Measurements from ENCODE around the gene IL4I1.

The IL4I1 gene

DNA sequence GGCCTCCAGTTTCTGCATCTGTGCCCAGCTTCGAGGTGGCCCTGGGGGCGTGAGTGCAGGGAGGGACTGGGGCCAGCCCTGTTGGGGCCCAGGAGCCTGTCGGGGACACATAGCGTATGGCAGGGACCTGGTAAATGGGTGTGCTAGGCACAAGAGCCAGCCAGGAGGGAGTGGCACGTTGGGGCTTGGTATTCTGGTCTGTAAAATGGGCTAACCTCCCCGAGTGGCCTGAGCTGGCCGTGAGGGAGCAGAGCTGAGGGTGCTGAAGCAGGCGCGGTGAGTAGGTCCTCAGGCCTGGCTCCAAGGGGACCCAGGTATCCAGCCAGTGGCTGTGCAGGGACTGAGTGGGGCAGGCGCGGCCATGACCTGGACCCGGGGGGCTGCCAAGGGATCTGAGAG lies 41.4 kb downstream of the IL4I1 start:
- no peak for DNase-seq
- no peak for TF ChIP-seq POLR2A (IDR thresholded peaks at IDR 0.05; ENCODE audit: low read length)
- TF ChIP-seq GATA1 (IDR thresholded peaks at IDR 0.05; ENCODE audit: low read depth, low read length), result no peak

- DNase-seq, result no peak
- TF ChIP-seq GATA1 (IDR thresholded peaks at IDR 0.05; ENCODE audit: low read depth, low read length) (no peak), POLR2A (IDR thresholded peaks at IDR 0.05; ENCODE audit: low read length) (no peak)
Measured at GRCh38 chr19:49854378-49855263, 42.1 kb downstream of the IL4I1 start.

DNA sequence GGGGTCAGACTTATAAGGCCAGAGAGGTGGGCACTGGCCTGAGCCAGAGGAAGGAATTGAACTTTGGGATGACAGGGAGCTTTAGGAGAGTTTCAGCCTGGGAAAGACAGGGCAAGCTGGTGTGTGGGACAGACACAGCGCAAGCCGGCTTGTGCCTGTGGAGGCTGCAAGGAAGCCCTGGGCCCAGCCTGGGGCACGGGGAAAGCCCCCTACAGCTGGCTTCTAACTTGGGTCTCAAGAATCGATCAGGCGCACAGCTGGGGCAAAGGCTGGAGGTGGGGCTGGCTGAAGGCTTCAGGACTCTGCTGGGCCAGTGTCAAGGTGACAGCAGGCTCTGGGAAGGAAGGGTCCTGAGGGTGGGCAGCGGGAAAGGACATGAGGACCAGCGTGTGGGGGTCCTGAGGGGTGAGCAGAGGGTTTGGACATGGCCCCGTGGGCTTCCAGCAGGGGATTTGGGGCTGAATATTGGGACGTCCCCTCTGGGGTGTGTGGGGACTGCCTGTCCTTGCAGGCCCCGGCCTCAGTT lies 42.8 kb downstream of the IL4I1 start:
- TF ChIP-seq POLR2A (IDR thresholded peaks at IDR 0.05; ENCODE audit: low read length), result no peak
- TF ChIP-seq GATA1 (IDR thresholded peaks at IDR 0.05; ENCODE audit: low read depth, low read length), result no peak
- DNase-seq, result no peak

DNA sequence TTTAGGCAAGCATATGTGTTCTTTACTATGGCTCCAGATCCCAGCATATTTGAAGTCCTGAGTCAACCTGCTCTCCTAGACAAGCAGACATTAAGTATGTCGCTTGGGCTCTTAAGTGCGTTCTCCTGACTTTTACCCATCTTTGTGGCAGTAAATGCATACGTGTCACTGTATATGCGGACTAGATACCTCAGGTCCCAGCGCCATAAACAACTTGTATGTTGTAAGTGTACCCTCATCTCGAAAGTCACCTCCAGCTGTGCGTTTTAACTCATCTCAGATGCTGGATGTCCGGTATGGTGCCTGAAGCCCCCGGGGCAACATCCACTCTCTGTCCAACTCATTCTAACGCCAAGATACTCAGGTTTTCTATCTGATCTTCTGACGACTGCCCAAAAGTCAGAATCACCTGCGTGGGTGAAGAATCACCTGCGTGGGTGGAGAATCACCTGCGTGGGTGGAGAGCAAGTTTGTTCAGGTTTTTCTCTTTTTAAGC lies 44.0 kb downstream of the IL4I1 start:
- TF ChIP-seq POLR2A (IDR thresholded peaks at IDR 0.05; ENCODE audit: low read length) (no peak), GATA1 (IDR thresholded peaks at IDR 0.05; ENCODE audit: low read depth, low read length) (no peak)
- DNase-seq, result no peak

- TF ChIP-seq GATA1 (IDR thresholded peaks at IDR 0.05; ENCODE audit: low read depth, low read length) (no peak), POLR2A (IDR thresholded peaks at IDR 0.05; ENCODE audit: low read length) (no peak)
- DNase-seq, result peak; percentile 57 to 69
Measured at GRCh38 chr19:49851456-49852259, 45.0 kb downstream of the IL4I1 start.

DNA sequence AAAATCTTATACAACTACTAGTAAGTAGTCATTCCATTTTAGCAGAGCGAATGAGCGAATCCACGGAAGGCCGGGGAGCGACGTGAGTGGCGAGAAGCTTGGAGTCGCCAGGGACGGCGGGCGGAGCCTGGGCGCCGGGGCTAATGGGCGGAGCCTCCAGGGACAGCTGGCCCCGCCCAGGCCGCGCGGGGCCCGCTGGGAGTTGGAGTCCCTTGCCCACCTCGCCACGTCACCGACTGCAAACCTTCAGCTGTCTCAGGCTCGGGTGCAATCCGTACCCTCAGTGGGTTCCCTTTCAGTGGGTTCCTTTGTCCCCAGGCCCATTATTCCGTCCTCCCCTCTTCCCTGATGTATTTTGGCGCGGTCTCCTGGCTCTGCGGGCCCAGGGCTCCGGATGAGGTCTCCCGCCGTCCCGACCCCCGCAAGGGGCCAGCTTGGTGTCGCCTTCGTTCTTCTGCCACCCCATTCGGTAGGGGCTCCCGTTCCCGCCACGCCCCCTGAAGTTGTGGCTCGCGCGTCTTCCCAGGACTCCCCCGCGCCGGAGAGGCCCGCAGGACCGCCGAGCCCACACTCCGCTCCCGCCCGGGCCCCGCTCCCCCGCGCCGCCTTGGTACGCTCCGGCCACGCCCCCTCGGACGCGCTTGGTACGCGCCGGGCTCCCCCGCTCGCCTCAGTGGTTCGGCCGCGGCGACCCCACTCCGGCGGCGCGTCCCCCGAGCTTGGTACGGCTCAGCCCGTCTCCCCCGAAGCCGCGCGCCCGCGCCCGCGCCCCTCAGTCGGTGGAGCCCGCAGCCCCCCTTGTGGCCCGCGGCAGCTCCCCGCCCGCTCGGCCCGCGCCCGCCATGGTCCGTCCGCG lies 46.0 kb downstream of the IL4I1 start, which contains the start of gene PTOV1:
Gene PTOV1 (plus strand): TSS at position 673 of the 856 bp plus-strand sequence.
- no peak for TF ChIP-seq GATA1 (IDR thresholded peaks at IDR 0.05; ENCODE audit: low read depth, low read length)
- TF ChIP-seq POLR2A (IDR thresholded peaks at IDR 0.05; ENCODE audit: low read length), result peak; percentile 88
- peak; percentile 94 to 96 for DNase-seq

- TF ChIP-seq POLR2A (IDR thresholded peaks at IDR 0.05; ENCODE audit: low read length) (no peak), GATA1 (IDR thresholded peaks at IDR 0.05; ENCODE audit: low read depth, low read length) (no peak)
- DNase-seq, result no peak
Measured at GRCh38 chr19:49850221-49850486, 46.5 kb downstream of the IL4I1 start.

DNA sequence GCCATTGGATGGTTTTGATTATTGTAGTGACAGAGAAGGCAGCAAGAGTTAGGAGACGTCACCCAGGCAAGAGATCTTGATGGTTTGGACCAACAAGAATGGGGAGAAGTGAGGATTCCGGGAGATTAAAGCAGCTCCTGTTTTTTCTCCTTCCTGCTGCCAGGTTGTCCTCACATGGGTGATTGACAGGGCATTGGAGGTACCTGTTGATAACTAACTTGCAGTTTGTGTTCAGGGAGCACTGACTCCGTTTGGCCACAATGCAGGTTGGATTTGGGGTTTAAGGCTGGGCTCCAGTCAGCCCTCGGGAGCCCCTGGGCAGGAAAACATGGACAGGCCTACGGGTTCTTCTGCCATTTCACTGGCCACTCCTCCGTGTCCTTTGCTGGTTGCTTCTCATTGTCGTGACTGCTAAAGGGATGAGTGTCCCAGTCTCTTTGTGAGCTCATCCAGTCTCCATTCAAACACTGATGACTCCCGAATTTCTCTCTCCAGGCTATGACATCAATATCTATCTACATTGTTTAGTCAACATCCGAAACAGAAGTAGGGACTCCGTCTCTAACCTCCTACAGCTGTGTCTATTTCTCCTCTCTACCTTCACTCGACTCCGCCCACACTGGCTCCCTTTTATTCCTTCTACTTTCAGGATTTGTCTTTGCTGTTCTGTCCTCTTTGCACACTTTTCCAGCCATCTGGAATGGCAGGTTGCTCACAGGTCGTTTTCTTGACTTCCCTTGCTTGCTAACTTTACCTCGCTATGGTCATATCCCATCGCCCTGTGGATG lies 47.1 kb downstream of the IL4I1 start:
- TF ChIP-seq GATA1 (IDR thresholded peaks at IDR 0.05; ENCODE audit: low read depth, low read length) (no peak), POLR2A (IDR thresholded peaks at IDR 0.05; ENCODE audit: low read length) (no peak)
- no peak for DNase-seq

GRCh38 chr19:49848938-49849337 lies 47.7 kb downstream of the IL4I1 start:
- TF ChIP-seq GATA1 (IDR thresholded peaks at IDR 0.05; ENCODE audit: low read depth, low read length) (no peak), POLR2A (IDR thresholded peaks at IDR 0.05; ENCODE audit: low read length) (no peak)
- DNase-seq, result no peak

GRCh38 chr19:49847731-49848696 lies 48.7 kb downstream of the IL4I1 start:
- TF ChIP-seq POLR2A (IDR thresholded peaks at IDR 0.05; ENCODE audit: low read length), result no peak
- TF ChIP-seq GATA1 (IDR thresholded peaks at IDR 0.05; ENCODE audit: low read depth, low read length), result no peak
- no peak for DNase-seq

- DNase-seq, result no peak
Measured at GRCh38 chr19:49846408-49846807, 50.3 kb downstream of the IL4I1 start.

DNA sequence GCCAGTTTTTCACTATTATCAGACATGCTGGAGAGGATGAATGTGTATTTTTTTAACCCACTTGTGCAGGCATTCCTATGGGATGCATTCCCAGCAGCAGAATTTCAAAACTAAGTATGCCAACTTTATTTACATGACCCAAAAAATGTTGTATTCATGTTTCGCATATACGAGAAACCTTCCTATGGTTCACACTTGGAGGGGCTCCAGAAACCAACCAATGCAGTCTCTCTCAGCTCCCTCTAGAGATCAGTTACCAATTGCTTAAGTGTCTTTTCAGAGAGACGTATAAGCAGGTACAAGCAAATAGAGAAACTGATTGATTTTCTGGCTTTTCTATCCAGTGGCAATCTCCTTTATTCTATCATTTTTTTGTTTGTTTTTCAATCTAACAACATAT lies 51.3 kb downstream of the IL4I1 start:
- DNase-seq, result no peak
- no peak for TF ChIP-seq GATA1 (IDR thresholded peaks at IDR 0.05; ENCODE audit: low read depth, low read length)
- no peak for TF ChIP-seq POLR2A (IDR thresholded peaks at IDR 0.05; ENCODE audit: low read length)

More at GRCh38 chr19:49846408-49846807, 50.3 kb downstream of the IL4I1 start:
- TF ChIP-seq POLR2A (IDR thresholded peaks at IDR 0.05; ENCODE audit: low read length) (no peak), GATA1 (IDR thresholded peaks at IDR 0.05; ENCODE audit: low read depth, low read length) (no peak)
